Chondrocyte (in vitro differentiated cells): Measurements from ENCODE around the gene TIMP4. TPM values are rescaled to one million over a fixed set of nuclear protein-coding genes. Genes with fewer than 3 reads are reported as not detected.

ENCODE experiments used
- DNase-seq: peaks from one replicate; pipeline ENCODE4 v3.0.0; 2021; ENCODE audit warnings: mixed read lengths, low spot score
- H3K27ac Mint-ChIP-seq: one replicate; pipeline ENCODE4 v1.8.0; 2021; ENCODE audit warnings: mild to moderate bottlenecking, moderate library complexity, mixed read lengths; ENCODE audit not compliant: unreplicated experiment
- H3K27me3 Mint-ChIP-seq: 2 replicates; pipeline ENCODE4 v1.8.0; 2021; ENCODE audit warnings: low read depth, mixed read lengths
- H3K36me3 Mint-ChIP-seq: 2 replicates; pipeline ENCODE4 v1.8.0; 2021; ENCODE audit warnings: low read depth, mixed read lengths
- H3K4me1 Mint-ChIP-seq: 2 replicates; pipeline ENCODE4 v1.8.0; 2021; ENCODE audit warnings: low read depth, mild to moderate bottlenecking, mixed read lengths
- H3K4me3 Mint-ChIP-seq: one replicate; pipeline ENCODE4 v1.8.0; 2021; ENCODE audit warnings: mild to moderate bottlenecking, moderate library complexity, mixed read lengths; ENCODE audit not compliant: unreplicated experiment
- H3K9me3 Mint-ChIP-seq: 2 replicates; pipeline ENCODE4 v1.8.0; 2021; ENCODE audit warnings: low read depth, mixed read lengths
- CTCF ChIP-seq: fragments of 200-600 bp; sonication (generic); IDR thresholded peaks from 2 replicates; pipeline ENCODE4 v1.5.0; 2021; ENCODE audit warnings: antibody characterized with exemption, mild to moderate bottlenecking, moderate library complexity
- total RNA-seq: library from RNA; stranded (reverse); gene quantifications from 3 replicates; pipeline ENCODE4 v1.2.1, GENCODE V29; 2021

Gene TIMP4
- total RNA-seq, 1 donor from 2014 or later, result 31.3 TPM

GRCh38 chr3:12185172-12185710 is 26.5 kb upstream of the TIMP4 start:
- H3K4me1 Mint-ChIP-seq, result peaks cover 45% of the 10 kb centered on the region
- no peak overlapping the region for H3K27ac Mint-ChIP-seq
- no peaks in the 10 kb centered on the region for H3K9me3 Mint-ChIP-seq
- no peaks in the 10 kb centered on the region for H3K27me3 Mint-ChIP-seq
- no peak overlapping the region for H3K4me3 Mint-ChIP-seq
- TF ChIP-seq CTCF, result no peak
- no peak for DNase-seq
- H3K36me3 Mint-ChIP-seq, result no peaks in the 10 kb centered on the region

GRCh38 chr3:12184541-12184940 is 25.8 kb upstream of the TIMP4 start:
- no peak overlapping the region for H3K4me3 Mint-ChIP-seq
- no peaks in the 10 kb centered on the region for H3K36me3 Mint-ChIP-seq
- H3K27ac Mint-ChIP-seq, result no peak overlapping the region
- TF ChIP-seq CTCF, result no peak
- H3K4me1 Mint-ChIP-seq, result peaks cover 47% of the 10 kb centered on the region
- H3K27me3 Mint-ChIP-seq, result no peaks in the 10 kb centered on the region
- no peak for DNase-seq
- no peaks in the 10 kb centered on the region for H3K9me3 Mint-ChIP-seq

- H3K27ac Mint-ChIP-seq, result no peak overlapping the region
Measured at GRCh38 chr3:12182687-12183441, 24.2 kb upstream of the TIMP4 start.

GRCh38 chr3:12181806-12182205 is 23.1 kb upstream of the TIMP4 start:
- Mint-ChIP-seq H3K27me3 (no peaks in the 10 kb centered on the region), H3K36me3 (no peaks in the 10 kb centered on the region), H3K4me1 (peaks cover 44% of the 10 kb centered on the region), H3K4me3 (no peak overlapping the region), H3K27ac (no peak overlapping the region), H3K9me3 (no peaks in the 10 kb centered on the region)
- TF ChIP-seq CTCF, result no peak
- no peak for DNase-seq

More at GRCh38 chr3:12182687-12183441, 24.2 kb upstream of the TIMP4 start:
- TF ChIP-seq CTCF, result no peak
- no peaks in the 10 kb centered on the region for H3K27me3 Mint-ChIP-seq
- no peak overlapping the region for H3K4me3 Mint-ChIP-seq
- H3K36me3 Mint-ChIP-seq, result no peaks in the 10 kb centered on the region
- no peak for DNase-seq
- no peaks in the 10 kb centered on the region for H3K9me3 Mint-ChIP-seq
- H3K4me1 Mint-ChIP-seq, result peaks cover 48% of the 10 kb centered on the region

- Mint-ChIP-seq H3K9me3 (no peaks in the 10 kb centered on the region), H3K36me3 (no peaks in the 10 kb centered on the region)
Measured at GRCh38 chr3:12181301-12181700, 22.6 kb upstream of the TIMP4 start.

More at GRCh38 chr3:12181301-12181700, 22.6 kb upstream of the TIMP4 start:
- no peak overlapping the region for H3K27ac Mint-ChIP-seq
- H3K4me3 Mint-ChIP-seq, result no peak overlapping the region
- no peak for DNase-seq
- H3K4me1 Mint-ChIP-seq, result peaks cover 43% of the 10 kb centered on the region
- no peaks in the 10 kb centered on the region for H3K27me3 Mint-ChIP-seq
- no peak for TF ChIP-seq CTCF
